Spleen (tissue), 11 donors: ENCODE measurements around the gene SRGAP3. TPM values are rescaled to one million over a fixed set of nuclear protein-coding genes. Genes with fewer than 3 reads are reported as not detected.

ENCODE experiments used
- DNase-seq: peaks from one replicate; pipeline ENCODE4 v3.0.0-alpha.2; 2020
- H3K27ac ChIP-seq, 8 donors: fragments of 200-600 bp; sonication (generic) in 7 of 8; 1 replicate in 4 of 8; 2 replicates in 4 of 8; pipeline versions ENCODE4 v1.5.0 to v1.8.0; 2016 to 2021; ENCODE audit warnings: inconsistent platforms in 4 of 8, mild to moderate bottlenecking in 4 of 8, moderate library complexity in 1 of 8
- H3K27me3 ChIP-seq, 7 donors: fragments of 200-600 bp; sonication (generic) in 6 of 7; replicated peaks in 1 of 7; 1 replicate in 4 of 7; 2 replicates in 3 of 7; pipeline versions ENCODE4 v1.5.0 to v1.8.0; 2016 to 2021; ENCODE audit warnings: inconsistent platforms in 3 of 7, mild to moderate bottlenecking in 1 of 7
- H3K36me3 ChIP-seq, 6 donors: fragments of 200-600 bp; sonication (generic) in 5 of 6; 1 replicate in 4 of 6; 2 replicates in 2 of 6; pipeline versions ENCODE4 v1.5.0 to v1.8.0; 2016 to 2021; ENCODE audit warnings: inconsistent platforms in 2 of 6
- H3K4me1 ChIP-seq, 6 donors: fragments of 200-600 bp; sonication (generic) in 5 of 6; 1 replicate in 3 of 6; 2 replicates in 3 of 6; pipeline versions ENCODE4 v1.5.0 to v1.8.0; 2016 to 2021; ENCODE audit warnings: inconsistent platforms in 3 of 6
- H3K4me3 ChIP-seq, 8 donors: fragments of 200-600 bp; sonication (generic) in 7 of 8; 1 replicate in 4 of 8; 2 replicates in 4 of 8; pipeline versions ENCODE4 v1.5.0 to v1.8.0; 2016 to 2021; ENCODE audit warnings: inconsistent platforms in 4 of 8, mild to moderate bottlenecking in 4 of 8, moderate library complexity in 2 of 8
- H3K9me3 ChIP-seq, 8 donors: fragments of 200-600 bp; sonication (generic) in 7 of 8; 1 replicate in 4 of 8; 2 replicates in 4 of 8; pipeline versions ENCODE4 v1.5.0 to v1.8.0; 2016 to 2021; ENCODE audit warnings: inconsistent platforms in 4 of 8
- CTCF ChIP-seq, 11 experiments: fragments of 200-600 bp in 7 of 11; fragments of 450-650 bp in 4 of 11; sonication (generic) in 4 of 11; IDR thresholded peaks in 8 of 11; conservative IDR thresholded peaks in 3 of 11; 1 replicate in 7 of 11; 2 replicates in 4 of 11; pipeline versions ENCODE4 v1.4.0 to v1.8.0; 2016 to 2021; ENCODE audit warnings: antibody characterized with exemption in 11 of 11, inconsistent platforms in 4 of 11, mild to moderate bottlenecking in 1 of 11
- POLR2A ChIP-seq, 3 donors: fragments of 450-650 bp; IDR thresholded peaks; one replicate each; pipeline ENCODE4 v1.5.1; 2017; ENCODE audit warnings: antibody characterized with exemption in 3 of 3, mild to moderate bottlenecking in 1 of 3
- POLR2AphosphoS5 ChIP-seq, 3 donors: sonication (generic); formaldehyde crosslinking; IDR thresholded peaks; one replicate each; pipeline ENCODE4 v1.5.1; 2017; ENCODE audit warnings: antibody characterized with exemption in 3 of 3
- WGBS, 5 donors: extraction: QIAGEN DNeasy Blood & Tissue Kit in 3 of 5; methylation state at CpG; one replicate each; pipeline versions ENCODE4 v1.1.5 to v1.1.7; 2013 to 2018; 5-methylcytosine and 5-hydroxymethylcytosine counted together
- intact Hi-C: fragments of 100-400 bp; cut with DNase I; formaldehyde crosslinking; loops from one replicate; pipeline ENCODE4 v1.15.0; 2023; ENCODE audit warnings: low total_unique reads
- polyA plus RNA-seq, 3 donors: library from polyadenylated mRNA; stranded (reverse); fragments of 200-250 nt; gene quantifications; one replicate each; pipeline ENCODE4 v1.2.1, GENCODE V29; 2013
- total RNA-seq, 7 donors: library from RNA; depleted of rRNA in 3 of 7; stranded (reverse); fragments of >200 nt in 3 of 7; fragmentation: NEBNext Ultra II Directional in 4 of 7; extraction: Animal tissue kit (Norgen Biotek cat#: 25700) in 4 of 7; gene quantifications; one replicate each; pipeline versions ENCODE4 v1.1.0 to v1.2.1, GENCODE V29; 2016 to 2021
- donor health status: healthy with polysubstance abuse.
- donor health status: DM: no; HTN: no; CAD: no; lungs with moderate emphysema.
- donor health status: DM: no; HTN: no; CAD: no.
- donor health status: Bipolar disorder and iron deficiency.
- donor health status: healthy.
- donor health status: DM: no; HTN: no; CAD: no.
- donor health status: DM: yes; HTN: yes; CAD: no.

The SRGAP3 gene
- total and polyA plus RNA-seq, 10 donors: 0.54 to 10.3 (median 6.4) TPM

- Histone ChIP-seq H3K27me3 (no peaks in the 10 kb centered on the region), H3K9me3 (no peaks in the 10 kb centered on the region), H3K4me3 (no peak overlapping the region), H3K4me1 (peaks cover 0 to 21% (median 0%) of the 10 kb centered on the region in 6 donors), H3K27ac (no peak overlapping the region), H3K36me3 (peaks cover 0 to 24% (median 3%) of the 10 kb centered on the region in 6 donors)
- TF ChIP-seq POLR2A (IDR thresholded peaks at IDR 0.05) (no peak), CTCF (IDR thresholded peaks at IDR 0.05 in 8 of 11, conservative IDR thresholded peaks at IDR 0.05 in 3 of 11) (no peak), POLR2AphosphoS5 (IDR thresholded peaks at IDR 0.05) (no peak)
- intact Hi-C loops: no loop called here
- no peak for DNase-seq
Measured at GRCh38 chr3:8953313-8953712, 296.1 kb downstream of the SRGAP3 start.

- no peak for TF ChIP-seq POLR2A (IDR thresholded peaks at IDR 0.05)
- no peak for TF ChIP-seq POLR2AphosphoS5 (IDR thresholded peaks at IDR 0.05)
- TF ChIP-seq CTCF (IDR thresholded peaks at IDR 0.05 in 8 of 11, conservative IDR thresholded peaks at IDR 0.05 in 3 of 11): no peak
- intact Hi-C loops: no loop called here
- Histone ChIP-seq H3K27ac (no peak overlapping the region), H3K36me3 (peaks cover 0 to 24% (median 0%) of the 10 kb centered on the region in 6 donors), H3K4me3 (no peak overlapping the region), H3K27me3 (no peaks in the 10 kb centered on the region), H3K9me3 (no peaks in the 10 kb centered on the region), H3K4me1 (peaks cover 0 to 21% (median 0%) of the 10 kb centered on the region in 6 donors)
- no peak for DNase-seq
Measured at GRCh38 chr3:8952130-8952529, 297.3 kb downstream of the SRGAP3 start.

GRCh38 chr3:8945890-8946600 lies 303.4 kb downstream of the SRGAP3 start:
- Histone ChIP-seq H3K9me3 (peaks cover 6 to 26% (median 18%) of the 10 kb centered on the region in 8 donors), H3K27me3 (no peaks in the 10 kb centered on the region), H3K36me3 (peaks cover 0 to 71% (median 25%) of the 10 kb centered on the region in 6 donors), H3K4me3 (no peak overlapping the region), H3K4me1 (no peaks in the 10 kb centered on the region), H3K27ac (no peak overlapping the region)
- TF ChIP-seq POLR2A (IDR thresholded peaks at IDR 0.05) (no peak), CTCF (IDR thresholded peaks at IDR 0.05 in 8 of 11, conservative IDR thresholded peaks at IDR 0.05 in 3 of 11) (no peak), POLR2AphosphoS5 (IDR thresholded peaks at IDR 0.05) (no peak)
- WGBS, 5 donors: 40 to 78% (median 72%) methylated on average over 3 of the region's 3 CpGs
- no peak for DNase-seq
- intact Hi-C loops: no loop called here

- intact Hi-C loops: no loop called here
- no peaks in the 10 kb centered on the region for H3K4me1 ChIP-seq
- peaks cover 6 to 26% (median 18%) of the 10 kb centered on the region in 8 donors for H3K9me3 ChIP-seq
- no peaks in the 10 kb centered on the region for H3K27me3 ChIP-seq
- H3K27ac ChIP-seq: no peak overlapping the region
- no peak for TF ChIP-seq POLR2A (IDR thresholded peaks at IDR 0.05)
- TF ChIP-seq CTCF (IDR thresholded peaks at IDR 0.05 in 8 of 11, conservative IDR thresholded peaks at IDR 0.05 in 3 of 11): no peak
- TF ChIP-seq POLR2AphosphoS5 (IDR thresholded peaks at IDR 0.05): no peak
- H3K4me3 ChIP-seq: no peak overlapping the region
- H3K36me3 ChIP-seq: peaks cover 0 to 95% (median 29%) of the 10 kb centered on the region in 6 donors
- DNase-seq: no peak
- 92 to 99% (median 95%) methylated on average over 4 of the region's 4 CpGs for WGBS, 5 donors
Measured at GRCh38 chr3:8942746-8943488, 306.5 kb downstream of the SRGAP3 start.
